Lower lobe of right lung (tissue), 2 donors: ENCODE measurements around the gene SMG9. TPM values are rescaled to one million over a fixed set of nuclear protein-coding genes. Genes with fewer than 3 reads are reported as not detected.

Experiments
- ATAC-seq, 2 donors: fragments of 200-7000 bp; cut with Tn5 transposase; one replicate each; pipeline ENCODE4 v1.9.1; 2020 to 2022; ENCODE audit warnings: mild to moderate bottlenecking in 2 of 2, moderate library complexity in 2 of 2
- DNase-seq: peaks from one replicate; pipeline ENCODE4 v3.0.0-alpha.2; 2020
- H3K27ac ChIP-seq: fragments of 200-600 bp; one replicate; pipeline ENCODE4 v1.8.0; 2022
- H3K27me3 ChIP-seq: fragments of 200-600 bp; one replicate; pipeline ENCODE4 v1.8.0; 2022; ENCODE audit warnings: low read depth
- H3K36me3 ChIP-seq: fragments of 200-600 bp; one replicate; pipeline ENCODE4 v1.8.0; 2022; ENCODE audit warnings: mild to moderate bottlenecking
- H3K4me1 ChIP-seq: fragments of 200-600 bp; one replicate; pipeline ENCODE4 v1.8.0; 2022
- H3K4me3 ChIP-seq: fragments of 200-600 bp; one replicate; pipeline ENCODE4 v1.8.0; 2022; ENCODE audit warnings: mild to moderate bottlenecking
- H3K9me3 ChIP-seq: fragments of 200-600 bp; one replicate; pipeline ENCODE4 v1.8.0; 2022
- intact Hi-C: fragments of 100-400 bp; cut with DNase I; formaldehyde crosslinking; loops from one replicate; pipeline ENCODE4 v1.11.0; 2022
- total RNA-seq: library from RNA; stranded (reverse); fragmentation: NEBNext Ultra II Directional; extraction: Animal tissue kit (Norgen Biotek cat#: 25700); gene quantifications from one replicate; pipeline ENCODE4 v1.2.1, GENCODE V29; 2021
- TF ChIP-seq, protein P1 (sequence below): fragments of 200-600 bp; IDR thresholded peaks from one replicate; pipeline ENCODE4 v1.8.0; 2022; ENCODE audit warnings: antibody characterized with exemption, mild to moderate bottlenecking
- donor health status: DM: no; HTN: yes; CAD: no; lungs with severe emphysema.

SMG9 gene
- total RNA-seq, 1 donor from 2014 or later = 47.3 TPM

GRCh38 chr19:43781630-43782310 is 27.0 kb upstream of the SMG9 start:
- Histone ChIP-seq H3K27me3 (peaks cover 6% of the 10 kb centered on the region), H3K4me1 (peaks cover 33% of the 10 kb centered on the region), H3K9me3 (no peaks in the 10 kb centered on the region), H3K27ac (no peak overlapping the region), H3K36me3 (no peaks in the 10 kb centered on the region), H3K4me3 (no peak overlapping the region)
- DNase-seq (no peak), ATAC-seq (no peak)
- TF ChIP-seq, protein P1, sequence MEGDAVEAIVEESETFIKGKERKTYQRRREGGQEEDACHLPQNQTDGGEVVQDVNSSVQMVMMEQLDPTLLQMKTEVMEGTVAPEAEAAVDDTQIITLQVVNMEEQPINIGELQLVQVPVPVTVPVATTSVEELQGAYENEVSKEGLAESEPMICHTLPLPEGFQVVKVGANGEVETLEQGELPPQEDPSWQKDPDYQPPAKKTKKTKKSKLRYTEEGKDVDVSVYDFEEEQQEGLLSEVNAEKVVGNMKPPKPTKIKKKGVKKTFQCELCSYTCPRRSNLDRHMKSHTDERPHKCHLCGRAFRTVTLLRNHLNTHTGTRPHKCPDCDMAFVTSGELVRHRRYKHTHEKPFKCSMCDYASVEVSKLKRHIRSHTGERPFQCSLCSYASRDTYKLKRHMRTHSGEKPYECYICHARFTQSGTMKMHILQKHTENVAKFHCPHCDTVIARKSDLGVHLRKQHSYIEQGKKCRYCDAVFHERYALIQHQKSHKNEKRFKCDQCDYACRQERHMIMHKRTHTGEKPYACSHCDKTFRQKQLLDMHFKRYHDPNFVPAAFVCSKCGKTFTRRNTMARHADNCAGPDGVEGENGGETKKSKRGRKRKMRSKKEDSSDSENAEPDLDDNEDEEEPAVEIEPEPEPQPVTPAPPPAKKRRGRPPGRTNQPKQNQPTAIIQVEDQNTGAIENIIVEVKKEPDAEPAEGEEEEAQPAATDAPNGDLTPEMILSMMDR = no peak
- intact Hi-C loops = no loop called here

- TF ChIP-seq, protein P1 = no peak
- DNase-seq = no peak
- H3K36me3 ChIP-seq = no peaks in the 10 kb centered on the region
- peaks cover 6% of the 10 kb centered on the region for H3K27me3 ChIP-seq
- intact Hi-C loops = no loop called here
- H3K9me3 ChIP-seq = no peaks in the 10 kb centered on the region
- H3K4me1 ChIP-seq = peaks cover 33% of the 10 kb centered on the region
- H3K4me3 ChIP-seq = peak within 1 kb of the TSS; percentile 36
- peak; percentile 15 to 44 for ATAC-seq
- no peak within 1 kb of the TSS for H3K27ac ChIP-seq
Observed at GRCh38 chr19:43780706-43781525, 26.2 kb upstream of the SMG9 start, which contains the start of gene KCNN4. Gene KCNN4, minus strand, starts transcription at chr19:43780973. Its CDS starts 112 bp downstream, at chr19:43780861.

DNA sequence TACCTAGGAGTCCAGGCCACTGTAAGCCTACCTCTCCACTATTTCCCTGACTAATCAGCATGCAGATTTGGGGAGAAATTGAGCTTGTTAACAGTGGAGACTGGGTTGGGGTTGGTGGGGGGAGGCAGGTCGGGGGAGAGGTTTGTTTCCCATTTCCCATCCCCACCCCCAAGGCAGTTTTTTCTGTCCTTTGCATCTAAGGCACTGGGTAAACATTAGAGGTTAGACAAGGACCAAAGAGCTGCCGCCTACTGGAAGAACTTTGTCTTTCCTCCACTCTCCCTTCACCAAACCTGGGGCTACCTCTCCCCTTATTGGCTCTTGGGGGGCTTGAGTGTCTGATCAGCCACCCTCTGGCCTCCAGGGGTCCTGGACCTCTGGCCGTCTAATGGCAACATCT is 25.1 kb upstream of the SMG9 start:
- H3K9me3 ChIP-seq = no peaks in the 10 kb centered on the region
- peak overlapping the region; percentile 19 for H3K4me3 ChIP-seq
- ATAC-seq (no peak), DNase-seq (no peak)
- intact Hi-C loops = no loop called here
- peak overlapping the region; percentile 18 for H3K27ac ChIP-seq
- H3K4me1 ChIP-seq = peaks cover 32% of the 10 kb centered on the region
- peaks cover 6% of the 10 kb centered on the region for H3K27me3 ChIP-seq
- no peaks in the 10 kb centered on the region for H3K36me3 ChIP-seq
- TF ChIP-seq, protein P1 = no peak

DNA sequence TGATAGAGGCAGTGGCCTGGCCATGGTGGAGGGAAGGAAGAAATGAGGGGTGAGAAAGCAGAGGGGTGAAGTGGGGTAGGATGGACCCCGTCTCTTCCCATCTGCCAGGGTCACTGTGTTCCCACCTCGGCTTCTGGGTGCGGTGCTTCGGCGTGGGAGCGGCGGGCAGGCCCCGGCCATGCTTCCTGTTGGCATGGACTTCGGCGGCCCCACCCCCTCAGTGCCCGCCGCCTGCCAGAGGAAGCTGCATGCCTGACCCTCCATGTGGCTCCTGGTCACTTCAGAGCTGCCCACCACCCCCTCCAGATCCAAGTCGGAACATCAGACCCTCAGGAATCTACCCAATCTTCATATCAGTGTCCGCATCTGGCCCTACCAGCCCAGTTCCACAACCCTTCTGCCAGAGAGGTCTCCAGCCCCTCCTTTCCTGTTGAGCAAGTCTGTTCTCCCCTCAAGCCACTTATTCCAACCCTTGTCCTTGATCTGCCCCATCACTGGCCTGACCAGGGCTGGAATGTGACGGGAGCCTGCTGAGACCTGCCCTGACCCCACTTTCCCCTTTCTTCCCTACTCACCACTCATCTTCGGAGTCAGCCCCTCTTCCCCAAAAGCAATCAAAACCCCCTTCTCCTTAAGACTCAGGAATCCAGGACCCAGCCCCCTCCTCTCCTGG is 24.5 kb upstream of the SMG9 start:
- Histone ChIP-seq H3K27ac (peak overlapping the region; percentile 18), H3K4me1 (peaks cover 35% of the 10 kb centered on the region), H3K27me3 (peaks cover 6% of the 10 kb centered on the region), H3K4me3 (peak overlapping the region; percentile 1), H3K9me3 (no peaks in the 10 kb centered on the region), H3K36me3 (no peaks in the 10 kb centered on the region)
- DNase-seq (peak; percentile 78), ATAC-seq (peak in 1 of 2 donors; percentile 24)
- TF ChIP-seq, protein P1 = no peak
- intact Hi-C loops = no loop called here

GRCh38 chr19:43778651-43779050 is 23.9 kb upstream of the SMG9 start:
- intact Hi-C loops = no loop called here
- Histone ChIP-seq H3K27me3 (peaks cover 6% of the 10 kb centered on the region), H3K9me3 (no peaks in the 10 kb centered on the region), H3K4me3 (peak overlapping the region; percentile 1), H3K36me3 (no peaks in the 10 kb centered on the region), H3K27ac (peak overlapping the region; percentile 18), H3K4me1 (peaks cover 35% of the 10 kb centered on the region)
- ATAC-seq = no peak
- no peak for DNase-seq
- TF ChIP-seq, protein P1 = no peak
